ENCODE measurements around the gene TARS3. TPM values are rescaled to one million over a fixed set of nuclear protein-coding genes. Genes with fewer than 3 reads are reported as not detected.

TARS3 gene
- total RNA-seq, 4 donors from 2014 or later = 2.9 to 16.6 (median 7.8) TPM

- Histone ChIP-seq H3K4me1 (peaks cover 11 to 14% (median 11%) of the 10 kb centered on the region in 3 donors), H3K4me3 (no peak overlapping the region), H3K27me3 (peaks cover 0 to 4% (median 0%) of the 10 kb centered on the region in 4 donors), H3K27ac (no peak overlapping the region), H3K36me3 (peaks cover 0 to 9% (median 0%) of the 10 kb centered on the region in 3 donors), H3K9me3 (no peaks in the 10 kb centered on the region)
- intact Hi-C loops (cut with DNase I) = no loop called here
- DNase-seq = no peak
- TF ChIP-seq POLR2A (IDR thresholded peaks at IDR 0.05) (no peak), CTCF (IDR thresholded peaks at IDR 0.05) (no peak)
- 90 to 93% methylated on average over 6 of the region's 6 CpGs for WGBS, 2 donors
These were observed 104.7 kb downstream of the TARS3 start for GRCh38 chr15:101619615-101619865.

GRCh38 chr15:101618851-101619614 is 105.2 kb downstream of the TARS3 start:
- intact Hi-C loops (cut with DNase I) = no loop called here
- DNase-seq = no peak
- TF ChIP-seq POLR2A (IDR thresholded peaks at IDR 0.05) (no peak), CTCF (IDR thresholded peaks at IDR 0.05) (no peak)

DNA sequence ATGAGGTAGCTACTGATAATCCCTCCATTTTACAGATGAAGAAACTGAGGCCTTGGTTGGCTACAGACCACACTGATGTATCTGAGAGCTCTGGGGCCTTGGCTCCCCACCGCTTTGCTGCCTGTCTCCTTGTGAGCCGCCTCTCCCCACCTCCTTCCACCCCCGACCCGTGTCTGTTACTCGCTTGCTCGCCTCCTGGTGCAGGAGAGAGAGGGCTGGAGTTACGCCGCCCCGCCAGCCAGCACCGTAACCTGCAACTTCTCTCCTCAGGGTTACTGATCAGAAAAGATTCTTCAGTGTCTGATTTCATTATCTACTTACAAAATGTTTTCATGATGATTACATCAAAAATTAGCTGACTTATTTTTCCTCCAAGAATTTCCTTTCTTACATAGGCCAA is 106.2 kb downstream of the TARS3 start:
- no peaks in the 10 kb centered on the region for H3K9me3 ChIP-seq
- no peak for DNase-seq
- no peak overlapping the region for H3K27ac ChIP-seq
- H3K27me3 ChIP-seq = peaks cover 0 to 19% (median 0%) of the 10 kb centered on the region in 4 donors
- peaks cover 0 to 9% (median 0%) of the 10 kb centered on the region in 3 donors for H3K36me3 ChIP-seq
- TF ChIP-seq CTCF (IDR thresholded peaks at IDR 0.05) (no peak), POLR2A (IDR thresholded peaks at IDR 0.05) (no peak)
- intact Hi-C loops (cut with DNase I) = no loop called here
- no peak overlapping the region for H3K4me3 ChIP-seq
- WGBS, 2 donors = 91 to 98% methylated on average over 9 to 10 of the region's 10 CpGs
- H3K4me1 ChIP-seq = peaks cover 11 to 25% (median 11%) of the 10 kb centered on the region in 3 donors

More at GRCh38 chr15:101618851-101619614, 105.2 kb downstream of the TARS3 start:
- H3K9me3 ChIP-seq = no peaks in the 10 kb centered on the region
- no peak overlapping the region for H3K27ac ChIP-seq
- H3K27me3 ChIP-seq = peaks cover 0 to 9% (median 0%) of the 10 kb centered on the region in 4 donors
- peaks cover 11 to 16% (median 11%) of the 10 kb centered on the region in 3 donors for H3K4me1 ChIP-seq
- H3K36me3 ChIP-seq = peaks cover 0 to 9% (median 0%) of the 10 kb centered on the region in 3 donors
- no peak overlapping the region for H3K4me3 ChIP-seq
- 64% methylated on average over 8 to 11 of the region's 13 CpGs for WGBS, 2 donors

GRCh38 chr15:101617390-101617965 is 106.8 kb downstream of the TARS3 start:
- no peak for TF ChIP-seq POLR2A (IDR thresholded peaks at IDR 0.05)
- no peak for TF ChIP-seq CTCF (IDR thresholded peaks at IDR 0.05)
- Histone ChIP-seq H3K9me3 (no peaks in the 10 kb centered on the region), H3K4me1 (peaks cover 11 to 30% (median 11%) of the 10 kb centered on the region in 3 donors), H3K4me3 (no peak overlapping the region), H3K36me3 (peaks cover 0 to 8% (median 0%) of the 10 kb centered on the region in 3 donors), H3K27me3 (peaks cover 0 to 25% (median 0%) of the 10 kb centered on the region in 4 donors), H3K27ac (no peak overlapping the region)
- no peak for DNase-seq
- WGBS, 2 donors = 94 to 95% methylated on average over 13 of the region's 17 CpGs
- intact Hi-C loops (cut with DNase I) = no loop called here
